Smooth muscle cell (in vitro differentiated cells): ENCODE measurements around the gene PLEKHM3. TPM values are rescaled to one million over a fixed set of nuclear protein-coding genes. Genes with fewer than 3 reads are reported as not detected.

Source experiments
- DNase-seq: peaks from one replicate; lab custom pipeline; 2025; ENCODE audit not compliant: unreplicated experiment; lab: John Stamatoyannopoulos, UW
- H2AFZ ChIP-seq: fragments of 200-600 bp; sonication (generic); 2 replicates; pipeline ENCODE4 v1.6.0; 2016; ENCODE audit warnings: antibody characterized with exemption, low read depth, mild to moderate bottlenecking
- H3F3A ChIP-seq: fragments of 200-600 bp; sonication (generic); 2 replicates; pipeline ENCODE4 v1.6.0; 2017; ENCODE audit warnings: antibody characterized with exemption, low read depth
- H3K27ac ChIP-seq: fragments of 200-600 bp; sonication (generic); 2 replicates; pipeline ENCODE4 v1.5.1; 2016; ENCODE audit warnings: low read depth, mild to moderate bottlenecking
- H3K27me3 ChIP-seq: fragments of 200-600 bp; sonication (generic); 2 replicates; pipeline ENCODE4 v1.6.1; 2016; ENCODE audit warnings: low read depth, mild to moderate bottlenecking
- H3K36me3 ChIP-seq: fragments of 200-600 bp; sonication (generic); 2 replicates; pipeline ENCODE4 v1.5.1; 2016; ENCODE audit warnings: low read depth
- H3K4me1 ChIP-seq: fragments of 200-600 bp; sonication (generic); 2 replicates; pipeline ENCODE4 v1.5.1; 2016; ENCODE audit warnings: low read depth
- H3K4me2 ChIP-seq: fragments of 200-600 bp; sonication (generic); 2 replicates; pipeline ENCODE4 v1.6.0; 2016; ENCODE audit warnings: mild to moderate bottlenecking
- H3K4me3 ChIP-seq: fragments of 200-600 bp; sonication (generic); 2 replicates; pipeline ENCODE4 v1.5.1; 2016; ENCODE audit warnings: mild to moderate bottlenecking
- H3K79me2 ChIP-seq: fragments of 200-600 bp; sonication (generic); 2 replicates; pipeline ENCODE4 v1.6.0; 2016; ENCODE audit warnings: low read depth, mild to moderate bottlenecking
- H3K9ac ChIP-seq: fragments of 200-600 bp; sonication (generic); 2 replicates; pipeline ENCODE4 v1.6.0; 2016; ENCODE audit warnings: low read depth
- H3K9me3 ChIP-seq: fragments of 200-600 bp; sonication (generic); replicated peaks from 2 replicates; pipeline ENCODE4 v1.5.1; 2016; ENCODE audit warnings: low read depth
- H4K20me1 ChIP-seq: fragments of 200-600 bp; sonication (generic); 2 replicates; pipeline ENCODE4 v1.6.0; 2016; ENCODE audit warnings: low read depth
- WGBS: methylation state at CpG from one replicate; pipeline ENCODE4 v1.1.7; 2016; ENCODE audit warnings: low lambda C conversion rate; 5-methylcytosine and 5-hydroxymethylcytosine counted together
- polyA plus RNA-seq: library from polyadenylated mRNA; unstranded; fragments of >200 nt; fragmentation: Nextera tagmentation; extraction: Ambion mirVana; gene quantifications from 2 replicates; pipeline ENCODE4 v1.2.1, GENCODE V29; 2016
- total RNA-seq: library from RNA; depleted of rRNA; stranded (reverse); fragments of >200 nt; gene quantifications from 2 replicates; pipeline ENCODE4 v1.2.3, GENCODE V29; 2014
- TF ChIP-seq, protein P1 (sequence below): fragments of 200-600 bp; sonication (generic); IDR thresholded peaks from 2 replicates; pipeline ENCODE4 v1.5.1; 2017; ENCODE audit warnings: borderline replicate concordance, mild to moderate bottlenecking, antibody characterized with exemption; ENCODE audit not compliant: insufficient read depth, poor library complexity, severe bottlenecking

PLEKHM3 gene
- total and polyA plus RNA-seq, 2 experiments from 2014 or later, result 3.8 to 10.3 TPM

DNA sequence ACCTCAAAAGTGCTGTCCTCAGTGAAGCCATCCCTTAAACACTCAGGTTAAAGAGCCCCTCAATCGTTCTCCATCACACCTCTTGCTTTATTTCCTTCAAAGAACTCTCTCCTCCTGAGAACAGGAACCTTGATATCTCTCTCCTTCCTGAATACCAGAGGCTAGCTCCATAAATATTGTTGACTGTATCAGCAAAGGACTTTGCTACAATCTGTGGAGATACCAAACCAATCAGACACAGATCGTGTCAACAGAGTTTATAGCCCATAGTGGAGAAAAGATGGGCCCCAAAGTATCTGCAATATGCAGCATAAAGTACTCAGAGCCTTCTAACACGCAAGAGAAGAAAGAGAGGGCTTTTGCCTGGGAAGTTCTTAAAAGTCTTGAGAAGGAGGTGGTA, 36.4 kb downstream of the PLEKHM3 start:
- no peak overlapping the region for H3K9ac ChIP-seq
- H3K27me3 ChIP-seq, result no peaks in the 10 kb centered on the region
- no peaks in the 10 kb centered on the region for H3K79me2 ChIP-seq
- no peak overlapping the region for H3K4me3 ChIP-seq
- no peak overlapping the region for H3K4me2 ChIP-seq
- no peaks in the 10 kb centered on the region for H3K9me3 ChIP-seq
- TF ChIP-seq, protein P1, sequence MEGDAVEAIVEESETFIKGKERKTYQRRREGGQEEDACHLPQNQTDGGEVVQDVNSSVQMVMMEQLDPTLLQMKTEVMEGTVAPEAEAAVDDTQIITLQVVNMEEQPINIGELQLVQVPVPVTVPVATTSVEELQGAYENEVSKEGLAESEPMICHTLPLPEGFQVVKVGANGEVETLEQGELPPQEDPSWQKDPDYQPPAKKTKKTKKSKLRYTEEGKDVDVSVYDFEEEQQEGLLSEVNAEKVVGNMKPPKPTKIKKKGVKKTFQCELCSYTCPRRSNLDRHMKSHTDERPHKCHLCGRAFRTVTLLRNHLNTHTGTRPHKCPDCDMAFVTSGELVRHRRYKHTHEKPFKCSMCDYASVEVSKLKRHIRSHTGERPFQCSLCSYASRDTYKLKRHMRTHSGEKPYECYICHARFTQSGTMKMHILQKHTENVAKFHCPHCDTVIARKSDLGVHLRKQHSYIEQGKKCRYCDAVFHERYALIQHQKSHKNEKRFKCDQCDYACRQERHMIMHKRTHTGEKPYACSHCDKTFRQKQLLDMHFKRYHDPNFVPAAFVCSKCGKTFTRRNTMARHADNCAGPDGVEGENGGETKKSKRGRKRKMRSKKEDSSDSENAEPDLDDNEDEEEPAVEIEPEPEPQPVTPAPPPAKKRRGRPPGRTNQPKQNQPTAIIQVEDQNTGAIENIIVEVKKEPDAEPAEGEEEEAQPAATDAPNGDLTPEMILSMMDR, result no peak
- no peak overlapping the region for H2AFZ ChIP-seq
- no peak overlapping the region for H3K27ac ChIP-seq
- H3F3A ChIP-seq, result no peaks in the 10 kb centered on the region
- no peak for DNase-seq
- no peaks in the 10 kb centered on the region for H3K4me1 ChIP-seq
- 87% methylated on average over 3 of the region's 3 CpGs for WGBS
- peaks cover 16% of the 10 kb centered on the region for H4K20me1 ChIP-seq
- no peaks in the 10 kb centered on the region for H3K36me3 ChIP-seq

DNA sequence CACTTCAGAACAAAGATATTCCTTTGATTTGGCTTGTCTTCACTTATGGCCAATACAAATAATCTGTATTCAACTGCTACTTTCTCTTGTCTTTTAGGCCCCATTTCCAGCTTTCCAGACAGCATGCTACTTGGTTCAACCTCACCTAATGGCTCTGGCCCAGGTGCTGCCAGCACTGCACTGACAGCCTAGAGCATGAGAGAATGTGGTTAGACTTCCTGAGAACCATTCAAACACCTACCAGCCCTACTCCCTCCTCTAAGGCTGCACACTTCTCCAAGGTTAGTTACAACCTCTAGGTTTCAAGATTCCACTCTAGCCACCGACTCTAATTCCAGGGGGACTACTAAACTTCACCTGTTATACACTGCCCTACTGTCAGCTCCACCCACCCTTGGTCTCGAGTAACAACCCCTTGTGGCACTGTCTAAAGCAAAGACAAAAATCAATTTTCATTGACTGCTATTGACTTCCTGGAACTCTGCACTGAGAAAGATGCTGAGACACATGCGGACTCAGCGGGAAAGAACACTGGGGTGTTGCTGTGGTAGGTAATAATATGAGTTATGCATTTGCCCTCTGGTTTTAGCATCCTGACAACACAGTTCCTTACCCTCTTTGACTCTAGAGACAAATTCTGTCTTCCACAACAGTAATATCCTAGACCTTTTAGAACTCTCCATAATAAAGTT, 38.2 kb downstream of the PLEKHM3 start:
- H3K9ac ChIP-seq, result no peak overlapping the region
- H3K27ac ChIP-seq, result no peak overlapping the region
- WGBS, result 96% methylated on average over 4 of the region's 4 CpGs
- H3K4me3 ChIP-seq, result no peak overlapping the region
- no peaks in the 10 kb centered on the region for H3K36me3 ChIP-seq
- no peaks in the 10 kb centered on the region for H3K9me3 ChIP-seq
- H3K79me2 ChIP-seq, result no peaks in the 10 kb centered on the region
- no peak overlapping the region for H2AFZ ChIP-seq
- H3K27me3 ChIP-seq, result no peaks in the 10 kb centered on the region
- no peak for DNase-seq
- no peak overlapping the region for H3K4me2 ChIP-seq
- H3F3A ChIP-seq, result no peaks in the 10 kb centered on the region
- no peaks in the 10 kb centered on the region for H3K4me1 ChIP-seq
- TF ChIP-seq, protein P1, result no peak
- peaks cover 16% of the 10 kb centered on the region for H4K20me1 ChIP-seq

DNA sequence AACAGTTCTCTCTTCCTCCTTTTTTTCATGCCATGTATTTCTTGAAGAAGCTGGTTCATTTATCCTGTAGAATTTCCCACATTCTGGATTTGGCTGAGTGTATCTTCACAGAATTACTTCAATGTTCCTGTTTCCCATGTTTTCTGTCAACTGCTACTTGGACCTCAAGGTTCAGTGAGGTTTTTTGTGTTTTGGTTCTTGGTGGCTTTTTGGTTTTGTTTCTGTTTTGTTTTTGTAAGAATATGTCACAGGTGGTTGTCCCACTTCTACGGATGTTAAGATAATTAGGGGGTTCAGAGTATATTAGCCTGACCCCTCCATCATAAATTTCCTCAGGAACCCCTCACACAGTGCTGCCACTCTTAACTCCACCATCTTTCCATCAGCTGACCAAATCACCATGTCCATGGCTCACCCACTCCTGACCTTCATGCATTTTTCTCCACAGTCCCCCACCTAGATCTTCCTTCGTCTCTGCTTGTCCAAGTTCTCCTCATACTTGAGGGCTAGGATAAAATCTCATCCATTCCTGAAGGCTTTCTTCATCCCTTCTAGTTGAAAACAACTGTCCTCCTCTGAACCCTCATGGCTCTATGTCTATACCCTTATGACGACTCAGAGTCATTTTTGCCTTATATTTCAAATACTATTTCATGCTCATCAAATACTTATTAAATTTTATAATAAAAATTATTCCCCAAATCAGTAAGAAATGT, 40.4 kb downstream of the PLEKHM3 start:
- no peaks in the 10 kb centered on the region for H3K79me2 ChIP-seq
- H3K9ac ChIP-seq, result no peak overlapping the region
- peaks cover 3% of the 10 kb centered on the region for H3K4me1 ChIP-seq
- no peak overlapping the region for H2AFZ ChIP-seq
- H3K4me3 ChIP-seq, result no peak overlapping the region
- no peaks in the 10 kb centered on the region for H3K36me3 ChIP-seq
- WGBS, result 88% methylated on average over 3 of the region's 3 CpGs
- no peak overlapping the region for H3K27ac ChIP-seq
- TF ChIP-seq, protein P1, result no peak
- H3F3A ChIP-seq, result no peaks in the 10 kb centered on the region
- no peaks in the 10 kb centered on the region for H3K9me3 ChIP-seq
- peaks cover 10% of the 10 kb centered on the region for H4K20me1 ChIP-seq
- H3K4me2 ChIP-seq, result no peak overlapping the region
- no peaks in the 10 kb centered on the region for H3K27me3 ChIP-seq
- no peak for DNase-seq
